ENCODE data around the gene GEMIN4.
A peak's percentile ranks its signal among the peaks of the same experiment; 100 is the strongest.
"Not testable (repeated sequence)": the region's sequence is repeated elsewhere in the genome, so short reads cannot be mapped to it uniquely, and the experiment has no call there.

The GEMIN4 gene

GRCh38 chr17:752002-752619 lies at the start of gene GEMIN4:
TSS of gene GEMIN4 (minus strand) at chr17:752264. CDS start at chr17:752142, 122 bp downstream.
- DNase-seq (ENCODE audit: low read depth in 2 of 2), result peak; percentile 93 to 97

- DNase-seq (ENCODE audit: low read depth in 2 of 2), result no peak
Measured at GRCh38 chr17:801660-802059, 49.6 kb upstream of the GEMIN4 start.

GRCh38 chr17:800446-801242 lies 48.6 kb upstream of the GEMIN4 start:
- no peak for DNase-seq (ENCODE audit: low read depth in 2 of 2)

GRCh38 chr17:799261-799660 lies 47.2 kb upstream of the GEMIN4 start:
- DNase-seq (ENCODE audit: low read depth in 2 of 2), result no peak

GRCh38 chr17:798246-798645 lies 46.2 kb upstream of the GEMIN4 start:
- DNase-seq (ENCODE audit: low read depth in 2 of 2), result no peak

GRCh38 chr17:797236-797840 lies 45.3 kb upstream of the GEMIN4 start:
- no peak for DNase-seq (ENCODE audit: low read depth in 2 of 2)

- no peak for DNase-seq (ENCODE audit: low read depth in 2 of 2)
Measured at GRCh38 chr17:796609-797008, 44.5 kb upstream of the GEMIN4 start.

- no peak for DNase-seq (ENCODE audit: low read depth in 2 of 2)
Measured at GRCh38 chr17:795721-796120, 43.7 kb upstream of the GEMIN4 start.

- no peak for DNase-seq (ENCODE audit: low read depth in 2 of 2)
Measured at GRCh38 chr17:795276-795675, 43.2 kb upstream of the GEMIN4 start.

GRCh38 chr17:794876-795275 lies 42.8 kb upstream of the GEMIN4 start:
- peak in 1 of 2 donors; percentile 31 for DNase-seq (ENCODE audit: low read depth in 2 of 2)

GRCh38 chr17:792277-792676 lies 40.2 kb upstream of the GEMIN4 start:
- no peak for DNase-seq (ENCODE audit: low read depth in 2 of 2)

- no peak for DNase-seq (ENCODE audit: low read depth in 2 of 2)
Measured at GRCh38 chr17:791829-792228, 39.8 kb upstream of the GEMIN4 start.

- DNase-seq (ENCODE audit: low read depth in 2 of 2), result not testable (repeated sequence)
Measured at GRCh38 chr17:790874-791247, 38.8 kb upstream of the GEMIN4 start.

- not testable (repeated sequence) for DNase-seq (ENCODE audit: low read depth in 2 of 2)
Measured at GRCh38 chr17:789931-790873, 38.1 kb upstream of the GEMIN4 start.

- DNase-seq (ENCODE audit: low read depth in 2 of 2), result no peak
Measured at GRCh38 chr17:789160-789840, 37.2 kb upstream of the GEMIN4 start.

GRCh38 chr17:788551-788950 lies 36.5 kb upstream of the GEMIN4 start:
- DNase-seq (ENCODE audit: low read depth in 2 of 2), result no peak

GRCh38 chr17:787641-788221 lies 35.7 kb upstream of the GEMIN4 start:
- no peak for DNase-seq (ENCODE audit: low read depth in 2 of 2)

- DNase-seq (ENCODE audit: low read depth in 2 of 2), result not testable (repeated sequence)
Measured at GRCh38 chr17:785901-786300, 33.8 kb upstream of the GEMIN4 start.

- DNase-seq (ENCODE audit: low read depth in 2 of 2), result no peak
Measured at GRCh38 chr17:784143-784542, 32.1 kb upstream of the GEMIN4 start.

- peak; percentile 84 to 90 for DNase-seq (ENCODE audit: low read depth in 2 of 2)
Measured at GRCh38 chr17:781805-782731, 30.0 kb upstream of the GEMIN4 start, which contains the start of the genes GLOD4 and MRM3. TSS of gene GLOD4 (minus strand) at chr17:782280. CDS start at chr17:782255, 25 bp downstream. TSS of gene MRM3 (plus strand) at chr17:782353. CDS start at chr17:782379, 26 bp downstream.

All from stimulated activated CD4-positive, alpha-beta T cell treated with anti-CD3 and anti-CD28 coated beads, Interleukin-15, amount 100 ng/mL, for 48 hours (primary cell).